ENCODE data around the gene DNAJC11.
"Not testable (repeated sequence)": the region's sequence is repeated elsewhere in the genome, so short reads cannot be mapped to it uniquely, and the experiment has no call there.

Gene DNAJC11

GRCh38 chr1:6623269-6623965 is 78.2 kb downstream of the DNAJC11 start:
- DNase-seq: no peak

DNA sequence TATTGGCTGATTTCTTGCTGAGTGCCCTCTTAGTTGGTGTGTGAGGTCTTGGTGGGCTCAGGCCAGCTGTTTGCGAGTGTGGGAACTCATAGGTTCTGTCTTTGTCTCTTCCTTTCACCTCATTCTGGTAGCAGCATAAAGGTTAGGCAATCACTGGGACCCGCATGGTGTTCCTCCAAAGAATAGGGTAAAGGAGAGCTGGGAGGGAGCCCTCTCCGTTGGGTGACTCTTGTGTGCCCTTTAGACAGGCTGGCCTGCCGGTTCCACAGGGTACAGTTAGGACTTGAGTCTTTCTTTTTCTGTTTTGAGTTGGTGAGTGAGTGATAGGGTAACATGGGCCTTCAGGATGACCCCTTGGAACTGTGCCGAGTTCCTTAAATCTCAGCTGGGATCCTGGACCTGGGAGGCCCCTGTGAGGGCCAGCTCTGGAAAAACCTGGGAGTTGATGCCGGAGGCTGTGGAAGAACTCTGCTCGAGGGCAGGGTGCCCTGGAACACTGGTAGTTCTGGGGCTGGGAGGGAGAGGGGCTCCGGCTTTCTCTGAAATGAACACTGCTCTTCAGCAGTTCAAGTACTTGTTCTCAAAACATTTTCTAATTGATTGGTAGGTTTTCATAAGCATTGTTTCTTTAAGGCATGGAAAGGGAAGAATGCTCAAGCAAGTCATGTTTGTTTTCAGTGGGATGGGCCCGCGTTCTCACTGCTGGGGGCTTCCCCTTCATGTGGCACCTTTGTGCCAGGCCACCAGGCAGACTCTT is 79.0 kb downstream of the DNAJC11 start:
- DNase-seq: no peak

GRCh38 chr1:6621429-6622391 is 79.9 kb downstream of the DNAJC11 start:
- DNase-seq: no peak

DNA sequence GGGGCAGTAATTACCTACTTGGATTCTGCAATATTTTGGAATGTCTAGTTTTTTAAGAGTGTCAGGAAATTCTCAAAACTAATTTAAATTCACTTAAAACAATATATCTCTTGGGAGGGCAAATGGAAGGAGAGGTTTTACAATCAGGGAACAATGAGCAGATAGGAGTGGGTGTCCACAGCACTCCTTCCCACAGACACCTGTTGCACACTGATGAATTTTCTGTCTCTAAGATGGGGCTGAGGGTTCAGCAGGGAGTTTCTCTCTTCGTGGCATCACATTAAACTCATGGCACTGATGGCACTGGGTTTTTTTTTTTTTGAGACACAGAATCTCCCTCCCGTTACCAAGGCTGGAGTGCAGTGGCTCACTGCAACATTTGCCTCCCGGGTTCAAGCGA is 82.6 kb downstream of the DNAJC11 start:
- no peak for DNase-seq

GRCh38 chr1:6614929-6615785 is 86.5 kb downstream of the DNAJC11 start:
- DNase-seq: no peak

DNA sequence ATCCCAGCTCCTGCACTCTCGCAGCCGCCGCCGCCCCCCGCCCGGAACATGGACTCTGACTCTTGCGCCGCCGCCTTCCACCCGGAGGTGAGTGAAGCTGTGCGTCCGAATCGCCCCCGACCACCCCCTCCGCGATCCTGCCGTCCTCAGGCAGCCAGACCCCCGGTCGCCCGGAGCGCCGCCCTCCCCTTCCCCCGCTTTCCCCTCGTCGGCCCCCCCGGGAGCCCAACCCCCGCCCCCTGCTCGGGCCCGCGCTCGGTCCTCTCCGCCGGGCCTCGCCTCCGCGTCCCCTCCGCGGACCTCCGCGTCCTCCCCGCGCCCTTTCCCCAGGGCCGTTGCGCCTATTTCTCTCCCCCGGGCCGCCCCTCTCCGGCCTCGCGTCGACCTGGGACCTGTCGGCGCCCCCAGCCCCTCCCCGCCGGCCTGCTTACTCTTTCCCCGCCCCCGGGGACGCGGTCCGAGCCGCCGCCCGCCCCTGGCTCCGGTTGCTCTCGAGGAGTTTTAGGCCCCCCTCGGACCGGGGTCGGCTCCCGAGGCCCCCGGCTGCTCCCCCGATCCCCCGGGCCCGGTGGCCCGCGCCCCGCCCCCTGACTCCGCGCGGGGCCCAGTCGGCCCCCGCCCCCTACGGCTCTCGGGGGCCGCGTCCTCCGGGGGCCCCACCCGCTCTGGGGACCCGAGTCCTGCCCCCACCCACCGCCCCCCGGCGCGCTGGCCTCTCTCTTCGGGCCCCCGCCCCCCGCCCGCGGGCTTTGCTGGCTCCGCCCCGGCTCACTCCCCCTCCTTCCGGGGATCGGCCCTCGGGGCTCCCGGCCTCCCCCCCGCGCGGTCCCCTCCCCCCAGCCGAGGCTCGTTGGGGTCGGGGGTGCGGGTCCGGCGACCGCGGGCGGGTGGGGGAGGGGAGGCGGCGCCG is 87.3 kb downstream of the DNAJC11 start:
- peak; percentile 76 for DNase-seq

DNA sequence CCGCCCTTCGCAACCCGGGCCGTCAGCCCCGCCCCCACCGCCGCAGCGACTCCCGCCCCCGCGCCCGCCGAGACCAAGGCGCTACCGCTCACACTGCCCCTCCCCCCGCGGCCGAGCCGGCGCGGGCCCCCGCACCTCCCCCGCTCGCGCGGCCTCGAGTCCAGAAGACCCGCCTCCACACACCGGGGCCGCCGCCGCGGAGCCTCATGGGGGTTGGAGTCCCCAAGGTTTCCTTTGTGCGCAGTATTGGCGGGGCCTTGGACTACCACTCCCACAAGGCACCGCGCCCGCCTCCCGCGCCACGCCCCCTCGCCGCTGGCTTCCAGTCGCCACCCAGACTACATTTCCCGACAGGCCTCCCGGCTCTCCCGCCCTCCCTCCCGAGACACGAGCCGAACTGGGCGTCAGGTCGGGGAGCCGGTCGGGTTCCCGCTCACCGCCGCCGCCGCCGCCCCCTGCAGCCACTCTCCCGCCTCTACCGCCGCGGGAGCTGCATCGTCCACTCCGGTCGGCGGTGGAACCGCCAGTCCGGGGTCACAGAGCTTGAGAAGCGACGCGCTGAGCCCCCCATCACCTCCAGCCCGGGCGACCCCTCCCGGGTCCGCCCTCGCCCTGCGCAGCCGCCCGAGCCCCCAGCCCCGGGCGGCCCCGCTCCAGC is 88.1 kb downstream of the DNAJC11 start, which contains the start of gene PHF13:
PHF13 (plus strand) TSS at position 371 of the 658 bp plus-strand sequence. CDS start 336 bp downstream, outside the sequence.
- DNase-seq: peak; percentile 100

DNA sequence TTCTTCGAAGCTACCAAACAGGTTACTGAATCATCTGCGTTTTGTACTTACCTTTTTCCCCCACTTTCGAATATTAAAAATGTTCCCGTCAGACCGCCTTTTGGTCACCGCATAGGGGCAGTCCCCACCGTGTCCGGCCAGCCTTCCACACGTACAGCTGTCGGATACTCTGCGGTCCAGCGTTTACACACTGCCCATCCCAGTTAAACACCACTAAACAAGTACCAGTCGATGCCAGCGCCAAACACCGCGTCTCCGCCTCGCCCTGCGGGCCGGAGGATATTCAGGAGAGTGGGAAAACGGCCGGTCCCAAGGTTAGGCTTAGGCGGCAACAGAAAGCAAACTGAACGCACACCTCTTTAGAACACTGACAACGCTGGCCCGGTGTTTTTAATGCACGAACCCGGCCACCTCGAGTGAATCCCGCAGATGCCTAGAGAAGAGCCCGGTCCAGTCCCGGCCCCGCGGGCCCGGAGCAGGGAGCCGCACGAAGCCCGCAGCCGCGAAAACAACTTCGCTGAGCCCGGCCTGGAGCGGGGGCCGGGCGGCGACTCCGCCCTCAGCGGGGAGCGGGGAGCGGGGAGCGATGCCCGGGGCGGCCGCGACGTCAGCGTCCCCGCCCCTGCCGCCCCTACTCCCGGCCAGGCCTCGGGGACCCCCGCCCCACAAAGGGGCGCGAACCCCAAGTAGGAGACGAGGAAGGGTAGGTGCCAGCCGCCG is 88.8 kb downstream of the DNAJC11 start:
- DNase-seq: no peak

DNA sequence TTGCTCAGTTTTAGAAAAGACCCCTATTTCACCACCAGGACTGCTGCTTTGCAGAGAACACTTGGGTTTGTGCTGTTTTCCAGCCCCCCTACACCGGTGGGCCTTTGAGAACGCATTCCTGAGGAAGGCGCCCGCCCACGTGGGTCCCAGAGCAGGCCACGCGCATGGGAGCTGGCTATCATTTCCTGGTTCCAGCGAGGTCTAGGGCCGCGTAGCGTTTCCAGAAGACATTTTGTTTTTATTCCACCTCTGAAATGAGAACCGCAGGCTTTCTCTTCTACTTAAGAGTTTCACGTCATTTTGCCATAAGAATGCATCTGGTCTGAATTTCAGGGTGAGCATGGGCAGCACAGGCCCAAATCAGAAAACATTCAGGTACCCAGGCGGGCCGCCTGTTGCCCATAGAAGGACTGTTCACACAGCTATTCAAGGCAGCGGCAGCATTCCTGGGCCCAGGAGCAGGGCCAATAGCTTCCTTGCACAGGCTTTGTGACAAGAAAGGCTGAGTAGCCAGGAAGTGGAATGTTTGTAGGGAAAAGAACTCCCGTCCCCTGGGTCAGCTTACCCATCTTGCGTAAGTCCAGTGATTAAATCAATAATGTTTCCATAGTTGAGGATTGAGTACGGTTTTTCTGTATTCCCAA is 97.6 kb downstream of the DNAJC11 start:
- DNase-seq: peak; percentile 85

- DNase-seq: peak; percentile 91
Measured at GRCh38 chr1:6603238-6603914, 98.2 kb downstream of the DNAJC11 start.

GRCh38 chr1:6602669-6603237 is 98.9 kb downstream of the DNAJC11 start, which contains the start of gene KLHL21:
Gene KLHL21, minus strand, starts transcription at chr1:6602869. Its CDS starts 52 bp downstream, at chr1:6602817.
- DNase-seq: peak; percentile 93

GRCh38 chr1:6601923-6602668 is 99.5 kb downstream of the DNAJC11 start:
- DNase-seq: peak; percentile 49

- peak; percentile 71 for DNase-seq
Measured at GRCh38 chr1:6601049-6601922, 100.3 kb downstream of the DNAJC11 start.

- DNase-seq: no peak
Measured at GRCh38 chr1:6600410-6601048, 101.1 kb downstream of the DNAJC11 start.

GRCh38 chr1:6599991-6600390 is 101.6 kb downstream of the DNAJC11 start:
- DNase-seq: not testable (repeated sequence)

All from right hindlimb (tissue), 1 donor.